Aorta (tissue), 5 donors: Measurements from ENCODE around the gene MT1F. TPM values are rescaled to one million over a fixed set of nuclear protein-coding genes. Genes with fewer than 3 reads are reported as not detected.

Experiments
- ATAC-seq: fragments of 200-7000 bp; cut with Tn5 transposase; one replicate; pipeline ENCODE4 v1.9.1; 2022; ENCODE audit warnings: moderate library complexity; ENCODE audit not compliant: low FRiP score
- DNase-seq, 2 donors: peaks; one replicate each; pipeline ENCODE4 v3.0.0-alpha.2; 2020
- H3K27ac ChIP-seq, 2 donors: one replicate each; pipeline ENCODE4 v1.5.1; 2013; ENCODE audit warnings: low read length in 2 of 2, mild to moderate bottlenecking in 2 of 2, moderate library complexity in 2 of 2, control low read depth in 1 of 2, inconsistent platforms in 1 of 2, low read depth in 1 of 2
- H3K27me3 ChIP-seq, 2 donors: one replicate each; pipeline ENCODE4 v1.6.1; 2013; ENCODE audit warnings: control low read depth in 1 of 2, low read length in 1 of 2, mild to moderate bottlenecking in 1 of 2, moderate library complexity in 1 of 2; ENCODE audit not compliant: insufficient read depth in 2 of 2, control insufficient read depth in 1 of 2
- H3K36me3 ChIP-seq, 2 donors: one replicate each; pipeline ENCODE4 v1.6.1; 2013; ENCODE audit warnings: control low read depth in 1 of 2, low read length in 1 of 2, mild to moderate bottlenecking in 1 of 2; ENCODE audit not compliant: insufficient read depth in 2 of 2, control insufficient read depth in 1 of 2
- H3K4me1 ChIP-seq, 2 donors: one replicate each; pipeline ENCODE4 v1.6.1; 2013; ENCODE audit warnings: low read length in 2 of 2, control low read depth in 1 of 2, mild to moderate bottlenecking in 1 of 2, moderate library complexity in 1 of 2; ENCODE audit not compliant: insufficient read depth in 2 of 2, control insufficient read depth in 1 of 2
- H3K4me3 ChIP-seq, 2 donors: one replicate each; pipeline ENCODE4 v1.5.1; 2013; ENCODE audit warnings: low read length in 2 of 2, control low read depth in 1 of 2, mild to moderate bottlenecking in 1 of 2
- H3K9me3 ChIP-seq: one replicate; pipeline ENCODE4 v1.6.1; 2013; ENCODE audit warnings: mild to moderate bottlenecking, low read length; ENCODE audit not compliant: control insufficient read depth
- WGBS, 2 donors: extraction: QIAGEN DNeasy Blood & Tissue Kit; methylation state at CpG; one replicate each; pipeline ENCODE4 v1.1.7; 2013; 5-methylcytosine and 5-hydroxymethylcytosine counted together
- intact Hi-C, 2 donors: fragments of 100-400 bp; cut with DNase I; formaldehyde crosslinking; loops; one replicate each; pipeline versions ENCODE4 v1.14.2 to v1.15.0; 2022
- polyA plus RNA-seq, 2 donors: library from polyadenylated mRNA; stranded (reverse); fragments of 200-250 nt; gene quantifications; one replicate each; pipeline ENCODE4 v1.2.3, GENCODE V29; 2013
- total RNA-seq, 2 donors: library from RNA; stranded (reverse); fragmentation: NEBNext Ultra II Directional; extraction: Animal tissue kit (Norgen Biotek cat#: 25700); gene quantifications; one replicate each; pipeline ENCODE4 v1.2.1, GENCODE V29; 2021
- donor health status: healthy with polysubstance abuse.
- donor health status: Bipolar disorder and iron deficiency.
- donor health status: DM: no; HTN: no; CAD: no.
- donor health status: DM: no; HTN: no; CAD: no.
- donor health status: DM: yes; HTN: yes; CAD: no.

Gene MT1F
- total and polyA plus RNA-seq, 4 donors, result 9.0 to 81.1 (median 16.8) TPM

DNA sequence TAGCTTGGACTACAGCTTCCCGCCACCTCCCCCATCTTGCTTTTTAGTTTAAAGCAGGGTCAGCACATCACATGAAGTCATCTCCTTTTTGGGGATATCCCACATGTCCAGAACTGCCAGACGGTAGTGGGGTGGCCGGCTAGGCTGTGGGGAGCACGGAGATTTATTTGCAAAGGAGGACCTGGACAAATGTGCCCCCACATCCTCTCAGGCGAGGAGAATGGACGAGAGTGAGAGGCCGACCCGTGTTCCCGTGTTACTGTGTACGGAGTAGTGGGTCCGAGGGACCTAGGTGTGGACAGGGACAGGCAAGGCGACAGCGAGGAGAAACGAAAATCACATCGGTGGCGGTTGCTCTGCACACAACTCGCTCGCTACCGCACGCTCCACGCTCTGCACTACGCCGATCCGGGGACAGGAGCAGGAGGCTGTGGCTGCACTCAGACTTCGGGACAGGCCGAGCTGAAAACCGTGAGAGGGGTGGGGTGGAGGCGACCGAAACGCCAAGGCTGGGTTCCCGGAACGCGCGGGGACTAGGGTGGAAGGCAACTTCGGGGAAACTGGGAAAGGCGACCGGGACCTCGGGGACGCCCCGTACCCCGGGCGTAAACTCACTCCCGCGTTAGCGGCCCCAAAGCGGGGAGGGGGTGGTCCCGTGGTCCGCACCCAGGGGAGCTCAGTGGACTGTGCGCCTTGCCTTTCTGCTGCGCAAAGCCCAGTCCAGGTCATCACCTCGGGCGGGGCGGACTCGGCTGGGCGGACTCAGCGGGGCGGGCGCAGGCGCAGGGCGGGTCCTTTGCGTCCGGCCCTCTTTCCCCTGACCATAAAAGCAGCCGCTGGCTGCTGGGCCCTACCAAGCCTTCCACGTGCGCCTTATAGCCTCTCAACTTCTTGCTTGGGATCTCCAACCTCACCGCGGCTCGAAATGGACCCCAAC is 19.7 kb upstream of the MT1F start, which contains the start of gene MT1A:
Gene MT1A, plus strand, starts transcription at position 853 of the 937 bp plus-strand sequence. Its CDS starts 73 bp downstream, at position 926.
- no peak within 1 kb of the TSS for H3K4me3 ChIP-seq
- intact Hi-C loops, result no loop called here
- no peaks in the 10 kb centered on the region for H3K4me1 ChIP-seq
- ATAC-seq (peak; percentile 90), DNase-seq (peak; percentile 89 to 95)
- H3K9me3 ChIP-seq, result no peaks in the 10 kb centered on the region
- H3K27me3 ChIP-seq, result no peaks in the 10 kb centered on the region
- peak within 1 kb of the TSS in 1 of 2 donors; percentile 39 for H3K27ac ChIP-seq
- 20 to 23% methylated on average over 68 of the region's 68 CpGs for WGBS, 2 donors
- H3K36me3 ChIP-seq, result no peaks in the 10 kb centered on the region

GRCh38 chr16:56639045-56639444 is 18.7 kb upstream of the MT1F start:
- DNase-seq (no peak), ATAC-seq (no peak)
- Histone ChIP-seq H3K36me3 (no peaks in the 10 kb centered on the region), H3K27ac (no peak overlapping the region), H3K4me3 (no peak overlapping the region), H3K27me3 (no peaks in the 10 kb centered on the region), H3K9me3 (no peaks in the 10 kb centered on the region), H3K4me1 (no peaks in the 10 kb centered on the region)
- intact Hi-C loops, result no loop called here
- 60 to 64% methylated on average over 1 of the region's 1 CpG for WGBS, 2 donors

DNA sequence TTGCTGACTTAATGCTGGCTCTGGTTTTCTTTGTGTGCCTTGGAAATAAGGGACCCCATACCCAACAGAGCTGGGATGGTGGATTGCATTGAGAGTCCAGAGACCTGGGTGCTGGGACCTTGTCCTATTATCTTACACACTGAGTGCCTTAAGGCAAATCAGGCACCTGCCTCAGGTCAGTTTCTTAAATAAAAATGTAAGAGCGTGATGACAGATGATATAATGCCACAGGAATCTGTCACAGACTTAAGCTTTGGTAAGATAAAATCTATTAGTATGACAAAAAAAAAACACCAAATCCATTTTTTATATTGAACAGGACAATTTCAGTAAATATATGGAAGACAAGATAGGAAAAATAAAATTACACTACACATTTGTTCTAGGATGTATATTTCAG is 17.7 kb upstream of the MT1F start:
- no peak overlapping the region for H3K4me3 ChIP-seq
- intact Hi-C loops, result loop anchor here in 1 of 2 donors (5.0 kb wide), 2 partner anchors 38 to 42 kb away; partner anchors contain the start of gene MT1X
- no peak overlapping the region for H3K27ac ChIP-seq
- H3K9me3 ChIP-seq, result no peaks in the 10 kb centered on the region
- H3K4me1 ChIP-seq, result no peaks in the 10 kb centered on the region
- no peaks in the 10 kb centered on the region for H3K36me3 ChIP-seq
- WGBS, 2 donors, result 82 to 90% methylated on average over 1 of the region's 1 CpG
- ATAC-seq (no peak), DNase-seq (no peak)
- H3K27me3 ChIP-seq, result no peaks in the 10 kb centered on the region

DNA sequence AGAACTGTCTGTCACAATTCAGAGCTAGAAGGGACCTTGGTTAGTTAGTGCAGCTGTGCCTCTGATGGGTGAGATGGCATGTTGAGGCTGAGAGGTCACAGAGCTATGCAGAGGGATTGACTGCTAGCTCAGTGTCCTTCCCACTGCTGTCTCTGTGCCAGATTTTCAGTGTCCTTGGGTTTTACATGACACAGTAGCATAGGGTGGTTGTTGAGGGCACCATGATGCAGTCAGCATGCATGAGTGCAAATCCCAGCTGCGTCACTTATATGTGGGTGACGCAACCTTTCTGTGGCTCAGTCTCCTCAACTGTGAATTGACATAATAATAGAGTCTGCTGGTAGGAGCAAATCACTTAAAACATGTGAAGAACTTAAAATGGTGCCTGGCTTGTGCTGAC is 16.6 kb upstream of the MT1F start:
- no peak for ATAC-seq
- intact Hi-C loops, result loop anchor here in 1 of 2 donors (5.0 kb wide), 2 partner anchors 39 to 41 kb away; partner anchors contain the start of gene MT1X
- 97% methylated on average over 2 of the region's 2 CpGs for WGBS, 2 donors
- no peaks in the 10 kb centered on the region for H3K9me3 ChIP-seq
- H3K36me3 ChIP-seq, result no peaks in the 10 kb centered on the region
- no peak overlapping the region for H3K4me3 ChIP-seq
- no peak for DNase-seq
- H3K27me3 ChIP-seq, result no peaks in the 10 kb centered on the region
- H3K4me1 ChIP-seq, result no peaks in the 10 kb centered on the region
- no peak overlapping the region for H3K27ac ChIP-seq

- no peaks in the 10 kb centered on the region for H3K9me3 ChIP-seq
- WGBS, 2 donors, result 9 to 11% methylated on average over 42 of the region's 42 CpGs
Observed at GRCh38 chr16:56643080-56643778, 14.5 kb upstream of the MT1F start.

DNA sequence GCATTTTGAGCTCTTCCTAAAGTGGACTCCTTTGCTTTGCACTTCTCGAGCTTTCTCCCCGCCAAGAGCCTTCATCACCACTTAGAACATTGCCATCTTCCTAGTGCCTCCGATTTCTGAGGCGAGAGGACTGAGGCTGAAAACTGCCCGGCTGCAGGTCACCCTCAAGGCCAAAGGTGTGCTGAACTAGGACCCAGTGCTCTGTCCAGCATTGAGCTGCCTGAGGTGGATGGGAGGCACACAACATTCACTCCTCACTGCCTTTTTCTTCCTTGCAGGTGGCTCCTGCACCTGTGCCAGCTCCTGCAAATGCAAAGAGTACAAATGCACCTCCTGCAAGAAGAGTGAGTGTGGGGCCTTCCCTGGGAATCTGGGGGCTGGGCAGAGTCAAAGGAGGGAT is 13.9 kb upstream of the MT1F start:
- 69 to 70% methylated on average over 5 of the region's 5 CpGs for WGBS, 2 donors
- Histone ChIP-seq H3K4me3 (no peak overlapping the region), H3K27ac (no peak overlapping the region), H3K9me3 (no peaks in the 10 kb centered on the region), H3K27me3 (no peaks in the 10 kb centered on the region), H3K4me1 (no peaks in the 10 kb centered on the region), H3K36me3 (no peaks in the 10 kb centered on the region)
- DNase-seq (no peak), ATAC-seq (no peak)
- intact Hi-C loops, result loop anchor here (2.0 to 5.0 kb wide), 3 partner anchors 38 to 42 kb away; partner anchors contain the start of gene MT1X (in 1 of the 2)

More at GRCh38 chr16:56643080-56643778, 14.5 kb upstream of the MT1F start:
- peak; percentile 89 to 93 for DNase-seq
- Histone ChIP-seq H3K27me3 (no peaks in the 10 kb centered on the region), H3K27ac (peak overlapping the region in 1 of 2 donors; percentile 15), H3K4me3 (no peak overlapping the region), H3K36me3 (no peaks in the 10 kb centered on the region), H3K4me1 (no peaks in the 10 kb centered on the region)
- intact Hi-C loops, result loop anchor here (2.0 to 5.0 kb wide), 3 partner anchors 38 to 41 kb away; partner anchors contain the start of gene MT1X (in 1 of the 2)
- ATAC-seq, result peak; percentile 89

GRCh38 chr16:56645311-56645710 is 12.4 kb upstream of the MT1F start:
- intact Hi-C loops, result no loop called here
- DNase-seq (no peak), ATAC-seq (no peak)
- no peaks in the 10 kb centered on the region for H3K27me3 ChIP-seq
- no peaks in the 10 kb centered on the region for H3K9me3 ChIP-seq
- no peaks in the 10 kb centered on the region for H3K36me3 ChIP-seq
- no peaks in the 10 kb centered on the region for H3K4me1 ChIP-seq
- no peak overlapping the region for H3K27ac ChIP-seq
- 90 to 94% methylated on average over 1 of the region's 1 CpG for WGBS, 2 donors
- no peak overlapping the region for H3K4me3 ChIP-seq

DNA sequence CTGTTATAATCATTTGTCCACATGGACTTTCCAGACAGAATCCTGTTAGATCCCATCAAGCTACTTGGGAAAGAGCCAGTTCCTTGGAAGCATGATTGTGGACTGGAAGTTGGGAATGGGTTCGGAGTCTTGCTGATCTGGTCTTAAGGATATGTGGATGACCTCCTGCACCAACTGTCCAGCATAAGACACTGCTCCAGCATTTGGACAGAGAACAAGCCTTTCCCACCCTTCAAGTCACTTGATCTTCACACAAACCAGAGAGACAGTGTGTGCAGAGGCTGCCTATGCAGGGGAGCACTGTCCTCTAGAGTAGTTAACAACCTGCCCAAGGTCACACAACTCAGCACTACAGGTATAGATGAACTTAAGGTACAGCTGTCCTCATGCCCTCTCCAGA is 11.9 kb upstream of the MT1F start:
- intact Hi-C loops, result no loop called here
- 0 to 5% methylated on average over 1 of the region's 1 CpG for WGBS, 2 donors
- no peak for DNase-seq
- Histone ChIP-seq H3K9me3 (no peaks in the 10 kb centered on the region), H3K4me3 (no peak overlapping the region), H3K4me1 (no peaks in the 10 kb centered on the region), H3K27ac (no peak overlapping the region), H3K27me3 (no peaks in the 10 kb centered on the region), H3K36me3 (no peaks in the 10 kb centered on the region)
- no peak for ATAC-seq
